Glutamatergic neuron (in vitro differentiated cells): ENCODE measurements around the gene AGAP1. TPM values are rescaled to one million over a fixed set of nuclear protein-coding genes. Genes with fewer than 3 reads are reported as not detected.

Experiments
- DNase-seq: peaks from one replicate; pipeline ENCODE4 v3.0.0; 2022
- H3K27ac Mint-ChIP-seq: one replicate; pipeline ENCODE4 v1.8.0; 2020; ENCODE audit warnings: mild to moderate bottlenecking, mixed read lengths, inconsistent platforms; ENCODE audit not compliant: unreplicated experiment
- H3K27me3 Mint-ChIP-seq: one replicate; pipeline ENCODE4 v1.8.0; 2020; ENCODE audit warnings: mild to moderate bottlenecking, moderate library complexity, mixed read lengths, inconsistent platforms; ENCODE audit not compliant: unreplicated experiment
- H3K36me3 Mint-ChIP-seq: one replicate; pipeline ENCODE4 v1.8.0; 2020; ENCODE audit warnings: mild to moderate bottlenecking, mixed read lengths, inconsistent platforms; ENCODE audit not compliant: unreplicated experiment
- H3K4me1 Mint-ChIP-seq: one replicate; pipeline ENCODE4 v1.8.0; 2020; ENCODE audit warnings: mild to moderate bottlenecking, low read depth, mixed read lengths, inconsistent platforms; ENCODE audit not compliant: unreplicated experiment
- H3K4me3 Mint-ChIP-seq: one replicate; pipeline ENCODE4 v1.8.0; 2020; ENCODE audit warnings: mild to moderate bottlenecking, mixed read lengths, inconsistent platforms; ENCODE audit not compliant: unreplicated experiment
- H3K9me3 Mint-ChIP-seq: one replicate; pipeline ENCODE4 v1.8.0; 2020; ENCODE audit warnings: mild to moderate bottlenecking, moderate library complexity, mixed read lengths, inconsistent platforms; ENCODE audit not compliant: unreplicated experiment
- CTCF ChIP-seq: fragments of 200-600 bp; sonication (generic); IDR thresholded peaks from one replicate; pipeline ENCODE4 v1.5.0; 2021; ENCODE audit not compliant: partially characterized antibody, unreplicated experiment
- total RNA-seq: library from RNA; stranded (reverse); fragmentation: NEBNext Ultra II Directional; extraction: Animal tissue kit (Norgen Biotek cat#: 25700); gene quantifications from one replicate; pipeline ENCODE4 v1.2.1, GENCODE V29; 2021; ENCODE audit not compliant: unreplicated experiment

The AGAP1 gene
- total RNA-seq, 1 donor from 2014 or later, result 153 TPM

DNA sequence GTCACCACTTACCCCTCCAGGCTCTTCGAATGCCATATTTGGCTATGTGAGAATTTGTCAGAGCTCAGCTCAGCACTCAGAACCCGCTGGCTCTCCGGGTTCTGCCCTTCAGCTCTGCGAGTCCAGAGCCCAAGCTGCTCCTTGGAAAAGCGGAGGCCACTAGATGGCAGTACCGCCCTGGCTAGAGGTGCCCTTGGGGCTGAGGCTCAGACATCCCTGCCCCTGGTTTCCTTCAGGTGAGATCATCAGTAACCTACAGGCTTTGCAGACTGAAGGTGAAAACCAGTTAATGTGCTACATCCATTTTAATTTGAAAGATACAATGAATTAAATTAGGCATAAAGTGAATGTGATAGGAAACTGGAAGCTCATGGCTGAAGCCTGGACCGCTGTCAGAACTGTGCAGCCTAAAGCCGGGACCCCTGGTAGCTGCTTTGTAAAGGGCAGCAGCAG, 285.6 kb downstream of the AGAP1 start:
- H3K36me3 Mint-ChIP-seq, result no peaks in the 10 kb centered on the region
- H3K4me1 Mint-ChIP-seq, result peaks cover 12% of the 10 kb centered on the region
- H3K27ac Mint-ChIP-seq, result no peak overlapping the region

GRCh38 chr2:235780401-235780800, 286.6 kb downstream of the AGAP1 start:
- peaks cover 2% of the 10 kb centered on the region for H3K27me3 Mint-ChIP-seq
- no peaks in the 10 kb centered on the region for H3K36me3 Mint-ChIP-seq
- no peak overlapping the region for H3K4me3 Mint-ChIP-seq
- H3K27ac Mint-ChIP-seq, result no peak overlapping the region
- H3K9me3 Mint-ChIP-seq, result peaks cover 2% of the 10 kb centered on the region
- peaks cover 12% of the 10 kb centered on the region for H3K4me1 Mint-ChIP-seq
- DNase-seq, result no peak
- no peak for TF ChIP-seq CTCF

More for the DNA sequence above, 285.6 kb downstream of the AGAP1 start:
- peaks cover 7% of the 10 kb centered on the region for H3K9me3 Mint-ChIP-seq
- no peak overlapping the region for H3K4me3 Mint-ChIP-seq
- peaks cover 2% of the 10 kb centered on the region for H3K27me3 Mint-ChIP-seq
- TF ChIP-seq CTCF, result peak; percentile 78
- DNase-seq, result peak; percentile 87

DNA sequence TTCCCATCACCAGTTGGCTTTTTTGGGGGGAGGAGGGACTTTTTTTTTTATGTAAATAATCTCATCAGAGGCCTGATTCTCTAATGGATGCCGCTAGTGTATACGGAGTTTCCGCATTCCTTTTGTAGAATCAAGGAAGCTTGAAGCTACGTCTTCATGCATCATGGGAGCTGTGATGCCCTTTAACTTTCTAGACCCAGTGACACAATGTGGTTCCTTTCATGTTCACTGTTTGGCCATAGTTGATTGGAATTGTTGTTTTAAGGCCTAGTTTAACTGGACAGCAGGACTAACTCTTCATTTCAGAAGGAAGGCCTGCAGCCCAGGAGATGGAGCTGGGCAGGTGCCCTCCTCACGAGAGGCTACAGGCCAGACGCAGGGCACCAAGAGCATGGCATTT, 287.9 kb downstream of the AGAP1 start:
- DNase-seq, result no peak
- no peak for TF ChIP-seq CTCF
- Mint-ChIP-seq H3K36me3 (no peaks in the 10 kb centered on the region), H3K4me1 (peaks cover 12% of the 10 kb centered on the region), H3K27ac (no peak overlapping the region), H3K4me3 (no peak overlapping the region), H3K9me3 (no peaks in the 10 kb centered on the region), H3K27me3 (no peaks in the 10 kb centered on the region)

- no peaks in the 10 kb centered on the region for H3K36me3 Mint-ChIP-seq
- H3K27ac Mint-ChIP-seq, result no peak overlapping the region
- no peaks in the 10 kb centered on the region for H3K27me3 Mint-ChIP-seq
Observed at GRCh38 chr2:235784788-235785187, 290.9 kb downstream of the AGAP1 start.

GRCh38 chr2:235789552-235789951, 295.7 kb downstream of the AGAP1 start:
- Mint-ChIP-seq H3K4me1 (no peaks in the 10 kb centered on the region), H3K27me3 (peaks cover 3% of the 10 kb centered on the region), H3K4me3 (no peak overlapping the region), H3K27ac (no peak overlapping the region), H3K9me3 (peaks cover 2% of the 10 kb centered on the region), H3K36me3 (no peaks in the 10 kb centered on the region)
- TF ChIP-seq CTCF, result no peak
- DNase-seq, result no peak

More at GRCh38 chr2:235784788-235785187, 290.9 kb downstream of the AGAP1 start:
- DNase-seq, result no peak
- peaks cover 2% of the 10 kb centered on the region for H3K9me3 Mint-ChIP-seq
- no peak for TF ChIP-seq CTCF
- peaks cover 12% of the 10 kb centered on the region for H3K4me1 Mint-ChIP-seq
- H3K4me3 Mint-ChIP-seq, result no peak overlapping the region
